MCF 10A (cell line): ENCODE results near the gene ATP6V1B1. TPM values are rescaled to one million over a fixed set of nuclear protein-coding genes. Genes with fewer than 3 reads are reported as not detected.

Experiments used
- BruUV-seq: library from RNA; stranded (reverse); fragments of 400-500 nt; replicated peaks from 2 replicates; lab custom pipeline; 2021; lab: Mats Ljungman, UMichigan
- CTCF ChIA-PET: fragments of 300-600 bp; sonication (Branson Sonifier 250); formaldehyde crosslinking; extraction: SDS; loops from one replicate; lab custom pipeline; 2021; ENCODE audit warnings: antibody characterized with exemption, inconsistent platforms; lab: Yijun Ruan, JAX
- POLR2A ChIA-PET: fragments of 300-600, 350-650 bp; sonication (Branson Sonifier 250); formaldehyde crosslinking; extraction: SDS; loops from one replicate; lab custom pipeline; 2020; ENCODE audit warnings: antibody characterized with exemption, inconsistent platforms; lab: Yijun Ruan, JAX
- DNase-seq: peaks from one replicate; pipeline ENCODE4 v3.0.0-alpha.2; 2018; ENCODE audit not compliant: unreplicated experiment
- H3K27ac Mint-ChIP-seq: one replicate; pipeline ENCODE4 v1.8.0; 2022; ENCODE audit warnings: mild to moderate bottlenecking, low read depth, mixed read lengths; ENCODE audit not compliant: unreplicated experiment
- H3K27me3 Mint-ChIP-seq: one replicate; pipeline ENCODE4 v1.8.0; 2022; ENCODE audit warnings: mixed read lengths; ENCODE audit not compliant: insufficient read depth, unreplicated experiment
- H3K36me3 Mint-ChIP-seq: one replicate; pipeline ENCODE4 v1.8.0; 2022; ENCODE audit warnings: mild to moderate bottlenecking, moderate library complexity, mixed read lengths; ENCODE audit not compliant: insufficient read depth, unreplicated experiment
- H3K4me1 Mint-ChIP-seq: one replicate; pipeline ENCODE4 v1.8.0; 2022; ENCODE audit warnings: mixed read lengths; ENCODE audit not compliant: insufficient read depth, unreplicated experiment
- H3K4me3 Mint-ChIP-seq: one replicate; pipeline ENCODE4 v1.8.0; 2022; ENCODE audit warnings: mild to moderate bottlenecking, moderate library complexity, mixed read lengths; ENCODE audit not compliant: unreplicated experiment
- H3K9me3 Mint-ChIP-seq: one replicate; pipeline ENCODE4 v1.8.0; 2022; ENCODE audit warnings: mixed read lengths; ENCODE audit not compliant: unreplicated experiment
- intact Hi-C: fragments of 100-400 bp; cut with micrococcal nuclease; formaldehyde crosslinking; loops from 2 replicates; pipeline ENCODE4 v1.14.1; 2022
- total RNA-seq: library from RNA; stranded (reverse); gene quantifications from 2 replicates; pipeline ENCODE4 v1.2.3, GENCODE V29; 2022
- TF ChIP-seq, protein P1 (sequence below): fragments of 200-600 bp; IDR thresholded peaks from one replicate; pipeline ENCODE4 v1.8.0; 2022; ENCODE audit warnings: antibody characterized with exemption, mild to moderate bottlenecking; ENCODE audit not compliant: unreplicated experiment

The ATP6V1B1 gene
- total RNA-seq, 1 experiment from 2014 or later: not detected

GRCh38 chr2:70894765-70895164, 40.9 kb upstream of the ATP6V1B1 start:
- Mint-ChIP-seq H3K4me1 (peaks cover under 1% of the 10 kb centered on the region), H3K27me3 (peaks cover 72% of the 10 kb centered on the region), H3K4me3 (no peak overlapping the region), H3K27ac (no peak overlapping the region), H3K36me3 (no peaks in the 10 kb centered on the region), H3K9me3 (no peaks in the 10 kb centered on the region)
- ChIA-PET CTCF (interaction anchor here (0.9 kb wide), 2 partner anchors 23 to 53 kb away, joined by 3 read pairs; no protein-coding TSS in a partner anchor), POLR2A (no interaction called here)
- BruUV-seq: no TSS peak
- intact Hi-C loops: no loop called here
- no peak for DNase-seq
- TF ChIP-seq, protein P1, sequence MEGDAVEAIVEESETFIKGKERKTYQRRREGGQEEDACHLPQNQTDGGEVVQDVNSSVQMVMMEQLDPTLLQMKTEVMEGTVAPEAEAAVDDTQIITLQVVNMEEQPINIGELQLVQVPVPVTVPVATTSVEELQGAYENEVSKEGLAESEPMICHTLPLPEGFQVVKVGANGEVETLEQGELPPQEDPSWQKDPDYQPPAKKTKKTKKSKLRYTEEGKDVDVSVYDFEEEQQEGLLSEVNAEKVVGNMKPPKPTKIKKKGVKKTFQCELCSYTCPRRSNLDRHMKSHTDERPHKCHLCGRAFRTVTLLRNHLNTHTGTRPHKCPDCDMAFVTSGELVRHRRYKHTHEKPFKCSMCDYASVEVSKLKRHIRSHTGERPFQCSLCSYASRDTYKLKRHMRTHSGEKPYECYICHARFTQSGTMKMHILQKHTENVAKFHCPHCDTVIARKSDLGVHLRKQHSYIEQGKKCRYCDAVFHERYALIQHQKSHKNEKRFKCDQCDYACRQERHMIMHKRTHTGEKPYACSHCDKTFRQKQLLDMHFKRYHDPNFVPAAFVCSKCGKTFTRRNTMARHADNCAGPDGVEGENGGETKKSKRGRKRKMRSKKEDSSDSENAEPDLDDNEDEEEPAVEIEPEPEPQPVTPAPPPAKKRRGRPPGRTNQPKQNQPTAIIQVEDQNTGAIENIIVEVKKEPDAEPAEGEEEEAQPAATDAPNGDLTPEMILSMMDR: no peak

DNA sequence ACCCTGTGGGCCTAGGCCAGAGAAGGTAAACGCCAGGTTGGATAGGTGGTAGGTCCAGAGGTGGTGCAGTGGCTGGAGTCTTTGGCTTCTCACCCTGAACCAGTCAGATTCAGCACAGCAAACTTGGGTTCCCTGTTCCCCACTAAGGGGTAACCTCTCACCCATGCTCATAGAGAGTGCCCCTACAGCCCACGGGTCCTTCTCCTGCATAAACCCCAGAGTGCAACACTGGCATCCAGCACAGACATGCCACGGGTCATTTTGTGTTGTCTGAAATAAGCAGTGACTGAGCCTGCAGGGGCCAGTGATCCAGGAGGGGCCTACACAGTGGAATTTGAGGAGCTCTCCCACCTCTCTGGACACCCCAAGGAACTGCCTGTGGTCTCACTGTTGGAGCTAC, 40.5 kb upstream of the ATP6V1B1 start:
- Mint-ChIP-seq H3K4me1 (peaks cover 5% of the 10 kb centered on the region), H3K9me3 (no peaks in the 10 kb centered on the region), H3K4me3 (no peak overlapping the region), H3K27me3 (peaks cover 77% of the 10 kb centered on the region), H3K36me3 (no peaks in the 10 kb centered on the region), H3K27ac (no peak overlapping the region)
- TF ChIP-seq, protein P1: no peak
- intact Hi-C loops: no loop called here
- CTCF ChIA-PET: interaction anchor here (0.9 kb wide), 1 partner anchor 52 kb away, joined by 3 read pairs; no protein-coding TSS in a partner anchor
- BruUV-seq: no TSS peak
- DNase-seq: no peak
- POLR2A ChIA-PET: no interaction called here

- TF ChIP-seq, protein P1: no peak
- Mint-ChIP-seq H3K27ac (no peak overlapping the region), H3K36me3 (no peaks in the 10 kb centered on the region), H3K4me1 (peaks cover 6% of the 10 kb centered on the region), H3K4me3 (no peak overlapping the region), H3K9me3 (no peaks in the 10 kb centered on the region), H3K27me3 (peaks cover 85% of the 10 kb centered on the region)
- intact Hi-C loops: no loop called here
- POLR2A ChIA-PET: no interaction called here
- CTCF ChIA-PET: interaction anchor here (1.0 to 1.1 kb wide), 2 partner anchors 21 to 25 kb away, joined by 3 to 4 read pairs; no protein-coding TSS in a partner anchor
- BruUV-seq: no TSS peak
- DNase-seq: no peak
Observed at GRCh38 chr2:70895998-70896764, 39.5 kb upstream of the ATP6V1B1 start.

- BruUV-seq: no TSS peak
- H3K9me3 Mint-ChIP-seq: no peaks in the 10 kb centered on the region
- peaks cover 85% of the 10 kb centered on the region for H3K27me3 Mint-ChIP-seq
- DNase-seq: no peak
- ChIA-PET POLR2A (no interaction called here), CTCF (interaction anchor here (1.1 kb wide), 1 partner anchor 26 kb away, joined by 4 read pairs; no protein-coding TSS in a partner anchor)
- TF ChIP-seq, protein P1: no peak
- H3K4me1 Mint-ChIP-seq: peaks cover 6% of the 10 kb centered on the region
- no peak overlapping the region for H3K4me3 Mint-ChIP-seq
- no peak overlapping the region for H3K27ac Mint-ChIP-seq
- intact Hi-C loops: no loop called here
- no peaks in the 10 kb centered on the region for H3K36me3 Mint-ChIP-seq
Observed at GRCh38 chr2:70896765-70897202, 38.9 kb upstream of the ATP6V1B1 start.
